ENCODE data around the gene TSPAN4. TPM values are rescaled to one million over a fixed set of nuclear protein-coding genes. Genes with fewer than 3 reads are reported as not detected.

TSPAN4 gene
- total and polyA plus RNA-seq, 4 donors, result 16.5 to 38.1 (median 30.4) TPM

DNA sequence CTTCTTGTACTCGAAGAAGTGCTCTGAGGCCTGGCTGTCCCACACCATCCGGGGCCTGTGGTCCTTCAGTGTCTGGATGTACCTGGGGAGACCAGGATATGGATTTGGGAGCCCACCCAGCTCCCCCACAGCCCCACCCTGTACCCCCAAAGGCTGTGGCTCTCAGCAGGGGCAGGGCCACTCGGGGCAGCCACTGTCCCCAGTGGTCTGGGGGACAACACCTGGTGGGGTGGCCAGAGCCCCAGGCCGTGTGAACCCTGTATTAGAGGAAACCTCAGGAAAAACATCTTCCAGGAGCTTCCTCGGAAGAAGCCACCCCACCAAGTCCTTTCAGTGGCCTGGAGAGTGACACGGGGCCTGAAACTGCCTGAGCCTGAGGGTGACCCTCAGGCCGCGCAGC, 27.8 kb downstream of the TSPAN4 start (continued):
- TF ChIP-seq GABPA (IDR thresholded peaks at IDR 0.05 in 1 of 2, conservative IDR thresholded peaks at IDR 0.05 in 1 of 2) (no peak), FOXA2 (IDR thresholded peaks at IDR 0.05) (no peak), EGR1 (IDR thresholded peaks at IDR 0.05; ENCODE audit: low read depth in 2 of 2) (no peak), JUND (IDR thresholded peaks at IDR 0.05) (no peak), HNF4G (IDR thresholded peaks at IDR 0.05) (no peak)
- TF ChIP-seq, protein P1, sequence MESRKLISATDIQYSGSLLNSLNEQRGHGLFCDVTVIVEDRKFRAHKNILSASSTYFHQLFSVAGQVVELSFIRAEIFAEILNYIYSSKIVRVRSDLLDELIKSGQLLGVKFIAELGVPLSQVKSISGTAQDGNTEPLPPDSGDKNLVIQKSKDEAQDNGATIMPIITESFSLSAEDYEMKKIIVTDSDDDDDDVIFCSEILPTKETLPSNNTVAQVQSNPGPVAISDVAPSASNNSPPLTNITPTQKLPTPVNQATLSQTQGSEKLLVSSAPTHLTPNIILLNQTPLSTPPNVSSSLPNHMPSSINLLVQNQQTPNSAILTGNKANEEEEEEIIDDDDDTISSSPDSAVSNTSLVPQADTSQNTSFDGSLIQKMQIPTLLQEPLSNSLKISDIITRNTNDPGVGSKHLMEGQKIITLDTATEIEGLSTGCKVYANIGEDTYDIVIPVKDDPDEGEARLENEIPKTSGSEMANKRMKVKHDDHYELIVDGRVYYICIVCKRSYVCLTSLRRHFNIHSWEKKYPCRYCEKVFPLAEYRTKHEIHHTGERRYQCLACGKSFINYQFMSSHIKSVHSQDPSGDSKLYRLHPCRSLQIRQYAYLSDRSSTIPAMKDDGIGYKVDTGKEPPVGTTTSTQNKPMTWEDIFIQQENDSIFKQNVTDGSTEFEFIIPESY (IDR thresholded peaks at IDR 0.05), result no peak

DNA sequence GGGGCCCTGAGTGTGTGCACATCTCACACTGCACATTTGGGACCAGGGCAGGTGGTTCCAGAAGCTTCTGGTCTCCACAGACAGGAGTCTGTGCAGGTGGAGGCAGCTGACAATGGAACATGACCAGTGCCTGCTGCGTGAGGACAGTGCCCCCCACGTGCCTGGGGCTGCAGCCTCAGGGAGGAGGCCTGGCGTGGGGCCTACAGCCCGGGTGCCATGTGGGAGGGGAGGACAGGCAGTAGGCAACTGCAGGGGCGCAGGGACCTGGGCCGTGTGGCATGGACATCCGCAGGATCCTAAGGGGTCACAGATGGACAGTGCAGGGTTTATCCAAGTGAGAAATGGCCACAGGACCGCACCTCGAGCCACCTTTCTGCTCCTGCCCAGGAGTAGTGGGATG, 28.8 kb downstream of the TSPAN4 start:
- TF ChIP-seq EGR1 (IDR thresholded peaks at IDR 0.05; ENCODE audit: low read depth in 2 of 2) (no peak), SP1 (IDR thresholded peaks at IDR 0.05) (no peak), HNF4A (conservative IDR thresholded peaks at IDR 0.05) (no peak), RAD21 (IDR thresholded peaks at IDR 0.05) (no peak), FOXA2 (IDR thresholded peaks at IDR 0.05) (no peak), NR2F2 (IDR thresholded peaks at IDR 0.05) (no peak), RXRA (IDR thresholded peaks at IDR 0.05) (no peak), FOXA1 (IDR thresholded peaks at IDR 0.05) (no peak), JUND (IDR thresholded peaks at IDR 0.05) (no peak), GABPA (IDR thresholded peaks at IDR 0.05 in 1 of 2, conservative IDR thresholded peaks at IDR 0.05 in 1 of 2) (no peak), YY1 (IDR thresholded peaks at IDR 0.05) (no peak), TAF1 (conservative IDR thresholded peaks at IDR 0.05) (no peak), HNF4G (IDR thresholded peaks at IDR 0.05) (no peak)
- TF ChIP-seq, protein P2, sequence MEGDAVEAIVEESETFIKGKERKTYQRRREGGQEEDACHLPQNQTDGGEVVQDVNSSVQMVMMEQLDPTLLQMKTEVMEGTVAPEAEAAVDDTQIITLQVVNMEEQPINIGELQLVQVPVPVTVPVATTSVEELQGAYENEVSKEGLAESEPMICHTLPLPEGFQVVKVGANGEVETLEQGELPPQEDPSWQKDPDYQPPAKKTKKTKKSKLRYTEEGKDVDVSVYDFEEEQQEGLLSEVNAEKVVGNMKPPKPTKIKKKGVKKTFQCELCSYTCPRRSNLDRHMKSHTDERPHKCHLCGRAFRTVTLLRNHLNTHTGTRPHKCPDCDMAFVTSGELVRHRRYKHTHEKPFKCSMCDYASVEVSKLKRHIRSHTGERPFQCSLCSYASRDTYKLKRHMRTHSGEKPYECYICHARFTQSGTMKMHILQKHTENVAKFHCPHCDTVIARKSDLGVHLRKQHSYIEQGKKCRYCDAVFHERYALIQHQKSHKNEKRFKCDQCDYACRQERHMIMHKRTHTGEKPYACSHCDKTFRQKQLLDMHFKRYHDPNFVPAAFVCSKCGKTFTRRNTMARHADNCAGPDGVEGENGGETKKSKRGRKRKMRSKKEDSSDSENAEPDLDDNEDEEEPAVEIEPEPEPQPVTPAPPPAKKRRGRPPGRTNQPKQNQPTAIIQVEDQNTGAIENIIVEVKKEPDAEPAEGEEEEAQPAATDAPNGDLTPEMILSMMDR (IDR thresholded peaks at IDR 0.05; ENCODE audit: low read depth, low read length, missing input control), result no peak
- TF ChIP-seq, protein P3, sequence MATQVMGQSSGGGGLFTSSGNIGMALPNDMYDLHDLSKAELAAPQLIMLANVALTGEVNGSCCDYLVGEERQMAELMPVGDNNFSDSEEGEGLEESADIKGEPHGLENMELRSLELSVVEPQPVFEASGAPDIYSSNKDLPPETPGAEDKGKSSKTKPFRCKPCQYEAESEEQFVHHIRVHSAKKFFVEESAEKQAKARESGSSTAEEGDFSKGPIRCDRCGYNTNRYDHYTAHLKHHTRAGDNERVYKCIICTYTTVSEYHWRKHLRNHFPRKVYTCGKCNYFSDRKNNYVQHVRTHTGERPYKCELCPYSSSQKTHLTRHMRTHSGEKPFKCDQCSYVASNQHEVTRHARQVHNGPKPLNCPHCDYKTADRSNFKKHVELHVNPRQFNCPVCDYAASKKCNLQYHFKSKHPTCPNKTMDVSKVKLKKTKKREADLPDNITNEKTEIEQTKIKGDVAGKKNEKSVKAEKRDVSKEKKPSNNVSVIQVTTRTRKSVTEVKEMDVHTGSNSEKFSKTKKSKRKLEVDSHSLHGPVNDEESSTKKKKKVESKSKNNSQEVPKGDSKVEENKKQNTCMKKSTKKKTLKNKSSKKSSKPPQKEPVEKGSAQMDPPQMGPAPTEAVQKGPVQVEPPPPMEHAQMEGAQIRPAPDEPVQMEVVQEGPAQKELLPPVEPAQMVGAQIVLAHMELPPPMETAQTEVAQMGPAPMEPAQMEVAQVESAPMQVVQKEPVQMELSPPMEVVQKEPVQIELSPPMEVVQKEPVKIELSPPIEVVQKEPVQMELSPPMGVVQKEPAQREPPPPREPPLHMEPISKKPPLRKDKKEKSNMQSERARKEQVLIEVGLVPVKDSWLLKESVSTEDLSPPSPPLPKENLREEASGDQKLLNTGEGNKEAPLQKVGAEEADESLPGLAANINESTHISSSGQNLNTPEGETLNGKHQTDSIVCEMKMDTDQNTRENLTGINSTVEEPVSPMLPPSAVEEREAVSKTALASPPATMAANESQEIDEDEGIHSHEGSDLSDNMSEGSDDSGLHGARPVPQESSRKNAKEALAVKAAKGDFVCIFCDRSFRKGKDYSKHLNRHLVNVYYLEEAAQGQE (IDR thresholded peaks at IDR 0.05), result no peak
- TF ChIP-seq, protein P4, sequence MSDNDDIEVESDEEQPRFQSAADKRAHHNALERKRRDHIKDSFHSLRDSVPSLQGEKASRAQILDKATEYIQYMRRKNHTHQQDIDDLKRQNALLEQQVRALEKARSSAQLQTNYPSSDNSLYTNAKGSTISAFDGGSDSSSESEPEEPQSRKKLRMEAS (IDR thresholded peaks at IDR 0.05), result no peak
- TF ChIP-seq, protein P1 (IDR thresholded peaks at IDR 0.05), result no peak

More for the DNA sequence above, 28.8 kb downstream of the TSPAN4 start:
- Histone ChIP-seq H3K9me3 (ENCODE audit: control insufficient read depth in 4 of 4, low read length in 3 of 4) (no peaks in the 10 kb centered on the region), H3K4me3 (ENCODE audit: low read depth in 1 of 3, low read length in 3 of 3) (no peak overlapping the region), H3K36me3 (ENCODE audit: control insufficient read depth in 4 of 4, insufficient read depth in 3 of 4, low read depth in 1 of 4, low read length in 3 of 4) (peaks cover 0 to 5% (median 0%) of the 10 kb centered on the region in 4 donors), H3K4me1 (ENCODE audit: control insufficient read depth in 4 of 4, insufficient read depth in 4 of 4, low read length in 3 of 4) (peaks cover 0 to 2% (median 0%) of the 10 kb centered on the region in 4 donors), H3K9ac (ENCODE audit: low read depth in 1 of 2, low read length in 2 of 2) (no peak overlapping the region), H3K27me3 (ENCODE audit: control insufficient read depth in 4 of 4, insufficient read depth in 4 of 4, low read length in 3 of 4) (no peaks in the 10 kb centered on the region), H3K27ac (ENCODE audit: low read depth in 1 of 2, low read length in 2 of 2) (no peak overlapping the region)
- no peak for DNase-seq (ENCODE audit: low spot score)
- WGBS, result 83% methylated on average over 9 of the region's 9 CpGs
